RPMI7951 (cell line): ENCODE results near the gene CSDE1. TPM values are rescaled to one million over a fixed set of nuclear protein-coding genes. Genes with fewer than 3 reads are reported as not detected.
A peak's percentile ranks its signal among the peaks of the same experiment; 100 is the strongest.

Source experiments
- DNase-seq: peaks from one replicate; pipeline ENCODE4 v3.0.0-alpha.2; 2012; ENCODE audit warnings: low read depth
- total RNA-seq: library from RNA; depleted of rRNA; stranded (reverse); fragments of >200 nt; shearing (Covaris generic); gene quantifications from 2 replicates; pipeline ENCODE4 v1.2.3, GENCODE V29; 2014

CSDE1 gene
- total RNA-seq, 1 experiment from 2014 or later: 465 TPM

DNA sequence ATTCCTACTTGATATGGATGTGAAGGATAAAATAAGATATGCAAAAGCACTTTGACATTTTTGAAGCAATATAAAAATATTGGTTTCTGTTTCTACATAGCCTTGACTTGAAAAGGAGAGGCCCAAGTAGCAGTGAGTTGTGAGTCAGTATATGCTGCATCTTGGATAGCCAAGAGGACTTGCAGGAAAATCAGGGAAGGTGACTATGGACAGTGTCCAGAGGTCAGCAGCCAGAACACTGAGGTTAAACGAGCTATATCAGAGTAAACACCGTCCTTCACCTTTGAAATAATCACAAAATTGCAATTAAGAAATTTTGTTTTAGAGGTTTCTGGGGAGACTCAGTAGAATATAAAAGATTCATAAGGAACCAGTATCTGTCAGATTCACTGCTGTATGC lies 55.9 kb downstream of the CSDE1 start:
- DNase-seq: no peak

DNA sequence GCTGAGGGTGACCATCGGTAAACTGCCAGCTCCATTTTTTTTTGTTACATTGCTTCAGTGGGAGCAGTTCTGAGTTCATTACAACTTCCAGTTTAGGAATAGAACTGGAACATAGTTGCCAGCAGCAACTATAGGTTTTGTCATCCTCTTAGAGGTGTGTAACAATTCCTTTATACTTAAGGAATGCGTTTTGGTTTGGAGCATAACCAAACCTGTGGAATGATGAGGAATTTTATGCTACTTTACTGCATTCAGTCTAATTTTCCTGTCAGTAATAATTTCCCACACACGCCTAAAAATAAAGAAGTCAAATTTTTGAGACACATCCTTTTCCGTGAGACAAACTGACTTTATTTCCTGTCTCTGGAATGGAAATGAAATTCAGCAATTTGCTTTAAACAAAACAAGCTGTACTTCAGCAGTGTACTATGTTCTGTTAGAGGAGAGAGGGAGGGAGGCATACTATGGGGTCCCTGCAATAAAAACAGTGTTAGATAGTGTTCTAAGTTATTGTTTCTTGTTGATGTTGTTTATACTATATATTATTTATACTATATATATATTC lies 57.7 kb downstream of the CSDE1 start:
- no peak for DNase-seq

DNA sequence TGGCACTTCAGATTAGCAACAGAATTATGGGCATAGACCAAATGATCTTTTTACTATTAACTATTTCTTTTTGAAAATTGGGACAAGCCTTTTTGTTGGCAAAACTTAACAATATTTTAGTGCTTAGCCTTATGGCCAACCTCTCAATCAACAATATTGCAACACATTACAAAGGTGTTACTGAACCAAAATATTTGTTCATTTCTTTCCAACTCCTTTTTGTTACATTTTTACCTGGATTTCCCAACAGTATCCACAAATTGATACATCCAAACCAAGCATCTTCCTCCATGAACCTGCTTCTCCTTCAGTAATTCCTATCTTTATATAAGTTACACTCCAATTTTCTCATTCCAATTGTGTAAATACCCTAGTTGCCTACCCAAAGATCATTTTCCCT lies 61.0 kb downstream of the CSDE1 start:
- no peak for DNase-seq

DNA sequence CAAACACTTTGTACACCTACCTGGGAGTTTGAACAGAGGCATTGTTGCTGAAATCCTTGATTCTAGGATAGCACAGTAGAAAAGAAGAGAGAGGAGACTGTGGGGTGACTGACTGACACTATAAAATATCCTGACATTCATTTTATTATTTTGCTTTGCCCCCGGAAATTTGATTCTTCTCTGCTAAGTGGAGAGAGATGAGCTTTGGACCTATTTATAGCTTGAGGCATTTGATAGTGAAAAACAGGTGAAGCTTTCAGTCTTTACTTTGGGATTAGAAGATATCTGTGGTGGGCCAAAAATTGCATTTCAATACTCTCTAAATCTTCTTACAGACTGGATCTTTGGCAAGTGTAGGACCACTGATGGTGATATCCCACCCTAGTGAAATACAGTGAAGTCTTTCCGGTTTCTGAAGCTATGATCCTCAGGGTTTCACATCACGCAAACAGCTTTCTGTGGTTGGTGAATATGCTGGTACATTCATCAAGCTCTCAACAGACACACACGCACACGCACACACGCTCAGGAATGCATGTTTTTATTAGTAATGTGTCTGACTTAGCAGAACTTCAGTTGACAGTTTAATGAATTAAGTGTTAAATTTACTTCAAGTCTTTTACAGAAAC lies 62.2 kb downstream of the CSDE1 start, which contains the start of gene AMPD1:
AMPD1 (minus strand) TSS at position 117 of the 629 bp plus-strand sequence; CDS start at position 42, 75 bp downstream.
- peak; percentile 19 for DNase-seq

DNA sequence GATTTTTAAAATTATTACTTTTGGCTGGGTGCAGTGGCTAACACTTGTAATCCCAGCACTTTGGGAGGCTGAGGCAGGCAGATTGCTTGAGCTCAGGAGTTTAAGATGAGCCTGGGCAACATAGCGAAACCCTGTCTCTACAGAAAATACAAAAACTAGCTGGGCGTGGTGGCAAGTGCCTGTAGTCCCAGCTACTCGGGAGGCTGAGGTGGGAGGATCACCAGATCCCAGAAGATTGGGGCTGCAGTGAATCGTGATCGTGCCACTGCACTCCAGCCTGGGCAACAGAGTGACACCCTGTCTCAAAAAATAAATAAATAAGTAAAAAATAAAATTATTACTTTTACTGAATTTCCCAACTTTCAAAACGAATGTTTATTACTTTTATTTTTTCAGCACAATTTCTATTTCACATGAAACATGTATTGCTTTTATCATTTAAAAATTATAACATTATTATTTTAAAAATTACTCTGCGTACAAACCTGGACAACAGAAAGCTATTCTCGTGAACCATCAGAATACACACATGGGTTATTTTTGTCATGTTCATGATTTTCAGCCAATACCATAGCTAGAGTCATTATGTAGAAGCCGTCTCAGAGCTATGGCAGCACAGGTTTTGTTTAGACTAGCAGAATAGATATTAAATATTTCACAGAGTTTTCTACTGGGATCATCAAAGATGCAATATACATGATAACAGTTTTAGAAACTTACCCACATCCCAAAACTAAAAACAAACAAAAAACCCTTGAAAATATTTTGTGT lies 63.1 kb downstream of the CSDE1 start:
- no peak for DNase-seq

DNA sequence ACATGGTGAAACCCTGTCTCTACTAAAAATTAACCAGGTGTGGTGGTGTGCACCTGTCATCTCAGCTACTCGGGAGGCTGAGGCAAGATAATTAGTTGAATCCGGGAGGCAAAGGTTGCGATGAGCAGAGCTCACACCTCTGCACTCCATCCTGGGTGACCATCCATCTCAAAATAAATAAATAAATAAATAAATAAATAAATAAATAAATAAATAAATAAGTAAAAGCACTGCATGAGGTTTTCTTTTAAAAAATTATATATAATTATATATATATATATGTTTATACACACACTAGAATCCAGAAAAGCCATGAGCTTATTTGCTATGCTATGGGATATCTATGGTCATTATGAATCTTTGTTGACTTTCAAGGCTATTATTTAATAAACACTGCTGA lies 64.8 kb downstream of the CSDE1 start:
- DNase-seq: no peak

DNA sequence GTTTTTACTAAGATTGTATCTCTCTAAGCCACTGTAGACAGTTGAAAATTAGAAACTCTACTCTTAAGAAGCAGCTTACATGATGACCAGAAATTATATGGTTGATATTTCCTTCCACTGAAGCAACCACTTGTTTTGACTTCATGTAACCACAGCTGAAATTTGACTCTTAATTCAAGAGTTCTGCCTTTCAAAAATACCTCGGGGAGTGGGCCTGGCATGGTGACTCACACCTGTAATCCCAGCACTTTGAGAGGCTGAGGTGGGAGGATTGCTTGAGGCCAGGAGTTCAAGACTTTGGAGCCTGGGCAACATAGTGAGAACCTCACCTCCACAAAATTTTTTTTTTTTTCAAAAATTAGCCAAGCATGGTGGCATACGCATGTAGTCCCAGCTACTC lies 66.7 kb downstream of the CSDE1 start:
- DNase-seq: peak; percentile 24

DNA sequence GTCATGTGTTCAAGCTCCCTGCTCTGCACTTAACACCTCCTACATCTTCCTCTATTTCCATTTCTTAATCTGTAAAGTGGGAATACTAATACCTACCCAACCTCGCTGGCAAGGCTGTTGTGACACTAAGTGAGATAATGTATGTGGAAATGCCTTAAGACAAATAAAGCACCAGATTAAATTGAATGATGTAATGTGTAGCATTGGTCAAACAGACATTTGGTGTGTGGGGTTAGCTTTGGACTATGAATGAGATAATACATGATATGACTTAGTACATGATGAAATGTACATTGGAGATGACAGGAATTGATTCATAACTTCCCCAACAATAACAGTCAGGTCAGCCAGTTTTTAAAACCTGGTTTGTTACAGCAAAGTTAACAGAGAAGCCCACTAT lies 67.6 kb downstream of the CSDE1 start:
- no peak for DNase-seq

DNA sequence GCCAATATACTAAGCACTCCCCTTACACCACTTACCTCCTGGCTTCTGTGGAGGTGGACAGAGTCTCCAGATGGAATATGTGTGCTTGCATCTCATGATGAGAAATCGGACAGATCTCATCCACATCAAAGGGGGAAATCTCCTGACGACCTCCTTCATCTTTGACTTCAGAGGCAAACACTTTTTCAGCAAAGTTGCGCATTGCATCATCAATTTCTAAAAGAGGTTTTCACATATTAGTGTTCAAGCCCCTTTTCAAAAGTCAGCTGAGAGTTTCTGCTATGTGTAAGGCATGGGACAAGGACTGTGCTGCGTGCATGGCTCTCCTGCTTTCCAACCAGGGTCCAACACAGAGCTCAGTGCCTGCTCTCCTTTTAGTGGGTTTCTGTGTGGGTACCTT lies 69.3 kb downstream of the CSDE1 start:
- no peak for DNase-seq

DNA sequence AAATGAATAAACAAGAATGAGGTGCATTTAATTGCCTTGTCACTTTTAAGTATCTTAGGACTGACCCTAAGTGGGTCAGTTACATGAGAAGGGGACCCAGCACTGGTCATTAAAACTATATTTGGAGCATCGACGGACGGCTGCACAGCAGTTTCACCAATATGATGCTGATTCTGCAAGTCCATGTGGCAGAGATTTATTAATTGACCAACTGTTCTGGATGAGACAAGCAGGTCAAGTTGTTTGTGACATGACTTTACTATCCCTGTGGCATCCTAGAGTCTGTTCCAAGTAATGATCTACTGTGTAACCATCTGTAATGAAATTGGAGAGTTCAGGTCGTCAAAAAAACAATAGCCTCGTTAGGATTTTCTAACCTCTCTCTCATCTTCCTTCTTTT lies 71.9 kb downstream of the CSDE1 start:
- DNase-seq: no peak

DNA sequence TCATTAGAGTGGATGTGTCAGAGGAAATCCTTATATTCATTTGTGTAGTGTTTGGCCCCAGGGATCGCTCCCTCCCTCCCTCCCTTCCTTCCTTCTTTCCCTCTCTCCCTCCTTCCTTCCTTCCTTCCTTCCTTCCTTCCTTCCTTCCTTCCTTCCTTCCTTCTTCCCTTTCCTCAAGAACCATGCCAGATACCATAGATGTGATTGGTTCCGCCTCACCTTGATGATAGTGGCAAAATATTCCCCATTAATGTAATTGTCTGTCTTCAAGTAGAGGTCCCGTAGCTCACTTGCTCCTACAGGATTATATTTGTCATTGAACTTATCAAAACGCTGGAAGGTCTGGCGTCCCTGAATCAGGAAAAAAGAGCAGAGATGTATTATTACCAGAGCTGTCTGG lies 80.1 kb downstream of the CSDE1 start:
- no peak for DNase-seq

DNA sequence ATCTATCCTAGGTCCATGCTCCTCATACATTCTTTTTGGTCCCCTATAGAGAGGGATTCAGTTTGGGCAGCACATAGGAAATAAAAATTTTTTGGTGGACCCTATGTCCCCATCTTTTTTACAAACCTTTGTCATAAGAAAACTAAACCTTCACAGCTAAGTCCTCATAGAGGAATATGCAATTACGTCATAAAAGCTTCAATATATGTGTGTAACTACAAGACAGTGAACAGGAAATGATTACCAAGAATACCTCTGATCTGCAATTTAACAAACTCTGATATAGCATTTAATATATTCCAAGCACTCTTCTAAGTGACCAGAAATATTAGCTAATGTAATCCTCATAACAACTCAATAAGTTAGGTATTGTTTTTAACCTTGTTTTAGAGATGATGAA lies 81.7 kb downstream of the CSDE1 start:
- DNase-seq: no peak

DNA sequence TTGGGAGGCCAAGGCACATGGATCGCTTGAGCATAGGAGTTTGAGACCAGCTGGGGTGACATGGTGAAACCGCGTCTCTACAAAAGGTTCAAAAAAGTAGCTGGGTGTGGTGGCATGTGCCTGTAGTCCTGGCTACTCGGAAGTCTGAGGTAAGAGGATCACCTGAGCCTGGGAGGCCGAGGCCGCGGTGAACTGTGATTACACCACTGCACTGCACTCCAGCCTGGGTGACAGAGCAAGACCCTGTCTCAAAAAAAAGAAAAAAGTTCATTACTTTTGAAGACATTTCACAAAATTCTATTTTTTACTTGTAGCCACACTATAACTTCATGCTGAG lies 85.9 kb downstream of the CSDE1 start:
- no peak for DNase-seq

DNA sequence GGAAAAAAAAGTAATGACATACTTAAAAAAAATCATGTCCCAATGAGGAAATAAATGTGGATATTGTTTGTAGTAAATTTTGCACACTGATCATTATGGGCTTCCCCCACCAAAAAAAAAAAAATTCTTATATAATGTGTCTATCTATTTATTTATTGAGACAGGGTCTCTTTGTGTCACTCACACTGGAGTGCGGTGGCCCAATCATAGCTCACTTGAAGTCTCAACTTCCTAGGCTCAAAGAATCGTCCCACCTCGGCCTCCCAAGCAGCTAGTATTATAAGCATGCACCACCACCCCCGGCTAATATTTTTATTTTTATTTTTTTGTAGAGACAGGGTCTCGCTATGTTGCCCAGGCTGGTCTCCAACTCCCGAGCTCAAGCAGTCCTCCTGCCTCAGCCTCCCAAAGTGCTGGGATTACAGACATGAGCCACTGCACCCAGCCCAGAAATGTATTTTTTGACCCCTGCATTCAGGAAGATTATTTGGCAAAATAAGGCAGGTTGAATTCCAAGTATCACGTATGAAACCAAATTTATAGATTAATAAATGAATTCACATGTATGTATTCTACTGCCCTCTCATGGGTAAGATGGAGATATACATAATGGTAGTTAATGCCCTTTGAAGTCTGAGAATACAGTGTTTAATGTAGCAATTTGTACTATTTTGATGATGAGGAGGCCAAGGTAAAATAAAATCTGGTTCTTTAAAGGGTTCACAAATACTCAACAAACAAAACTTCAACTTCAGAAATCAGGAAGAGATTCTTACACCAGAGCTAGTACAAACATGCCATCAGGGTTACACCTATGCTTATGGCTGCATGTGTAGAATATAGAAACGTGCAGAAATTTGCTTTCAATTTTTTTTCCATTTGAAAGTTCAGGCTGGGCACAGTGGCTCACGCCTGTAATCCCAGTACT lies 86.5 kb downstream of the CSDE1 start:
- no peak for DNase-seq

DNA sequence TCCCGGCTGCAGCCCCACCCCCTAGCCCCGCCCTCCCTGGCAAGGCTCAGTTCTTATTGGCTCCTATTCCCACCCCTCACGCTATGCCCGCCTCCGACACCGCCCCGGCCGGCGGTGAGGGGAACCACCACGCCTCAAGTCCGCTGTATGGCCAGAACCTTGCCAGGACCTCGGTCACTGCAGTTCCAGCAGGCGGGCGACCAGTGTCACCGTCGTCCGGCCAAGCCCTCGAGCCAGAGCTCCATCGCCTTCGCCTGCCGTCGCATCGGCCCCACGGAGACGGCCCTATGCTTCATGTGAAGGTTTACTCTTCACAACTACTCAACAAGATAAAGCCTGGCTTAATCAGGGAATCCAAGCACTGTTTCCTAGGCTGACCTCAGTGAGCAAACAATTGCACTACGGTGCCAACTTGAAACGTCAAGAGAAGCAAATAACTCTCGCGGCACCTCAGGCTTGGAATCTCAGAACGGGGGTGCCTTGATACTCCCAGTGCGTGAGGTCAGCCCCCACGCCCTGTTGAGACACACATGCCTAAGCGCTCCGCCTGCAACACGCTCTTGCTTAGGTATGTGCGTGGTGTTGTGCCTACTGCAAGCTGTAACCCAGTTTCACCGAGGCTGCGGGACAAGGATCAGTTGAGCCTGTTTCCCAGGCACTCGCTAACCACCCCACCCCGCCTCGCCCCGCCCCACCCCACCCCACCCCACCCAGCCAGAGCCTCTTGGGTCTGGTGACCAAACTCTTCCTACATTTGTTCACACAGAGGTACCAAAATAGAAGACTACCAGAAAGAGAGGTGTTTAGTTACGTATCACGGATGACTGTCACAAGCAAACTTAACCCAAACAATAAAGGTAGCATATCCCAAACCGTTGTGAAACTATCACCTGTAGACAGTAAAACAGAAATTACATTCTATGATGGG lies 87.4 kb downstream of the CSDE1 start:
- DNase-seq: peak; percentile 86

DNA sequence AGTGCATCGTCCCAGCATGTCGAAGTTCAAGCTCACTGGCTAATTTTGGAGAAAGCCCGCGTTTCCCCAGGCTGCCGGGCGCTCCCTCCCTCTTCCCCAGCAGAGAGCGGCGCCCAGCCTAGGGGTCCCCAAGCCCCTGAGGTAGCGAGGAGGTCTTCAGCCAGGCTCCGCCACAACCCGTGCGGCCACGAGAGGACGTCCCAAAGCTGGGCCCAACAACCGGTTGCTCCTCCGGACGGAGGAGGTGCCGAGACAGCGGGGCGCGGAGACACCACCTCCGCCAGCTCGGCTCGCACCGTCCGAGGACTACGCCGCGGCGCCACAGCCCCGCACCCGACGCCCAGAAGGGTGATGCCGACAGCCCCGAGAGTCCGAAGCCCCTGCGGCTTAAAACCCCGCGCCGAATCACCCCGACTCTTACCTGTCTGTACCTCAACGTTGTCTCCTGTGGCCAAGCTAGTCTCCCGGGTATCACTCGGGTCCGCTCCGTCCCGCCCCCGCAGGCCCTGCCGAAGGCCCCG lies 88.2 kb downstream of the CSDE1 start, which contains the start of gene DENND2C:
DENND2C (minus strand) TSS at position 488 of the 521 bp plus-strand sequence. CDS start 44,065 bp downstream, outside the sequence.
- no peak for DNase-seq

DNA sequence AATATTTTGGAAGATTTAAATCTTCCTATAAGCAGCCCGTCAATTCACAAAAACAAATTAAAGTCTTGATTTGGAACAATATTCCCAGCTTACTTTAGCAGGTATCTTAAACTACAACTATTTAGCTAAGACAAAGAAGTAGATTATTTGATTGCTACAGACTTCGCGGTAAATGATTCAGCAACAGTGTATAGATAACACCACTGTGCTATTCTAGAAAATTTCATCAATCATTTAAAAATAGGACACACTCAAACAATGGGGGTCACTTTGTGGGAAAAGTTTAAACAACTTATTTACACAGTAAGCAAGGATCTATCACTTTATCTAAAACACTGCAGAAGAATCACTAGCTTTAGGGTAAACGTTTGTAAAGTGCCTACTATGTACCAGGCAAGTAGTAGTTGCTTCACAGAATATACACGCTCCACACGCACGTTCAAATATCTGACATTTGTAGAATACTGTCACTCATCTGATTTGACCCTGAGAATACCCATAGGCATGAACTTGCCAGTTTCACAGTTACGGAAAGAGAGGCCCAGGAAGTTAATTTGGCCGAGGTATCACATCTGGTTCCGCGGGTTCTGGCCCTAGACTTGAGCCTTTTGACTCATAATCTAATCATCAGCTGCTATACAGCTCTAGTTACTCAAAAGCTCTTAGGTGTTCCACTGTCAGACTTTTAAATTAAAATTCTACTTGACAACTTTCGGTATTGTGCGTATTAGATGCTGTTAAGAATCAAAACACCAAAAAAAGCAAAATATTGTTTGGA lies 88.8 kb downstream of the CSDE1 start:
- peak; percentile 31 for DNase-seq

DNA sequence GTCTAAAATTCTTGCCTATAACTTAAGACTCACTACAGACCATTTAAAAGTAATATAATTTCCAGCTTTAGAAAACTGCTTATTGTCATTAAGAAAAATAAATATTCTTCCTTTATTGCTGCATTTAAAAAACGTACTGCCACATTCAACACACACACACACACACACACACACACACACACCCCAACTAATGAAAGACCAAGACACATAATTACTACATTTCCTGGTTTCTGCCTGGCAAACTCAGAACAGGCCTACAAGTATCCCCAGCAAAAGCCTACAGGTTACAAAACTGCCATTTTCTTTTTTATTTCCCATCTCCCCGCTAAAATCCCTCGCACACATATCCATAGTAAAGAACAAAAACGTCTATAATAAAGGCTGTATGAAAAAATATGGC lies 89.4 kb downstream of the CSDE1 start:
- DNase-seq: no peak

DNA sequence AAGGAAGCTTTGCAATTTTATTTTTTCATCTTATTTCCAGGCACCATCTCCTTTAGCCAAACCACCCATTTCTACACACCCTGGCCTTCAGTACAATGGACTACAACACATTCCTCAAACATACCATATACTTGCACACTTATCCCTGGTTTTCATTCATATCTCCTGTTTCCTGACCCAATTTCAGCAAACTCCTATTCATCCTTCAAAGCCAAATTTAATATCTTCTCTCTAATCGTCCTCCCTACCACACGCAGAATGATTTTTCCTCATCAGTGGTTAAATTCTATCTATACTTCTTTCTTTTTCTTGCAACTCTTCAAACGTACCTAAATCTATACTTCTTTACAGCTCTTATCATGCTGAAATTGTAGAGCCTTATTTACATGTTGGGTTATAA lies 90.8 kb downstream of the CSDE1 start:
- DNase-seq: no peak
